H1 (cell line): Measurements from ENCODE around the gene MMP20. TPM values are rescaled to one million over a fixed set of nuclear protein-coding genes. Genes with fewer than 3 reads are reported as not detected.

ENCODE experiments used
- CTCF ChIA-PET: fragments of 300-600 bp; sonication (Branson Sonifier 250); formaldehyde crosslinking; loops from one replicate; lab custom pipeline; 2021; ENCODE audit not compliant: partially characterized antibody; lab: Charles Lee
- POLR2A ChIA-PET: fragments of 300-600 bp; sonication (Branson Sonifier 250); formaldehyde crosslinking; loops from one replicate; lab custom pipeline; 2021; ENCODE audit warnings: inconsistent platforms; ENCODE audit not compliant: partially characterized antibody; lab: Charles Lee
- DNase-seq, 2 experiments: peaks; one replicate each; pipeline versions ENCODE4 v3.0.0 to v3.0.0-alpha.2; 2010 to 2022; ENCODE audit warnings: low spot score in 2 of 2, low read depth in 1 of 2, mixed read lengths in 1 of 2
- FAIRE-seq: peaks from 2 replicates; lab custom pipeline; 2011; peaks lifted over from hg19 to GRCh38; lab: Jason Lieb, UNC
- H2AFZ ChIP-seq: 2 replicates; pipeline ENCODE4 v1.8.1; 2012; ENCODE audit warnings: low read length, inconsistent platforms
- H2AK5ac ChIP-seq: 2 replicates; pipeline ENCODE4 v1.6.1; 2013; ENCODE audit warnings: low read depth, low read length
- H2BK120ac ChIP-seq: replicated peaks from 2 replicates; pipeline ENCODE3; 2013; ENCODE audit warnings: low read depth, low read length, inconsistent platforms
- H2BK12ac ChIP-seq: 2 replicates; pipeline ENCODE4 v1.6.1; 2013; ENCODE audit warnings: low read depth, low read length
- H2BK15ac ChIP-seq: 2 replicates; pipeline ENCODE4 v1.6.1; 2013; ENCODE audit warnings: low read length
- H2BK20ac ChIP-seq: 2 replicates; pipeline ENCODE4 v1.6.1; 2013; ENCODE audit warnings: low read length
- H2BK5ac ChIP-seq: 2 replicates; pipeline ENCODE4 v1.6.1; 2013; ENCODE audit warnings: low read depth, low read length
- H3K14ac ChIP-seq: 2 replicates; pipeline ENCODE4 v1.6.1; 2013; ENCODE audit warnings: inconsistent platforms; ENCODE audit not compliant: insufficient read length
- H3K18ac ChIP-seq: 2 replicates; pipeline ENCODE4 v1.6.1; 2013; ENCODE audit warnings: low read length; ENCODE audit errors: extremely low read depth
- H3K23ac ChIP-seq: 2 replicates; pipeline ENCODE4 v1.6.1; 2013; ENCODE audit warnings: inconsistent platforms; ENCODE audit not compliant: insufficient read length
- H3K23me2 ChIP-seq: 2 replicates; pipeline ENCODE4 v1.6.1; 2013; ENCODE audit warnings: low read depth, low read length
- H3K27ac ChIP-seq: 2 replicates; pipeline ENCODE4 v1.6.1; 2011; ENCODE audit warnings: low read depth, low read length, inconsistent platforms
- H3K27me3 ChIP-seq, 4 experiments: replicated peaks in 1 of 4; 1 replicate in 1 of 4; 2 replicates in 3 of 4; pipeline versions ENCODE4 v1.6.1 to v1.8.1; 2011 to 2013; ENCODE audit warnings: low read length in 3 of 4, mild to moderate bottlenecking in 3 of 4, inconsistent platforms in 2 of 4, mixed read lengths in 2 of 4, moderate library complexity in 1 of 4; ENCODE audit not compliant: control insufficient read depth in 3 of 4, insufficient read depth in 3 of 4; ENCODE audit errors: extremely low read depth in 1 of 4
- H3K36me3 ChIP-seq, 4 experiments: 2 replicates each; pipeline versions ENCODE4 v1.6.1 to v1.8.1; 2011 to 2013; ENCODE audit warnings: mild to moderate bottlenecking in 4 of 4, low read length in 3 of 4, moderate library complexity in 2 of 4, control low read depth in 1 of 4, inconsistent platforms in 1 of 4; ENCODE audit not compliant: insufficient read depth in 4 of 4, control insufficient read depth in 2 of 4
- H3K4ac ChIP-seq: replicated peaks from 2 replicates; pipeline ENCODE3; 2013; ENCODE audit warnings: low read length, low read depth, mixed read lengths, inconsistent platforms; ENCODE audit not compliant: insufficient read length
- H3K4me1 ChIP-seq, 4 experiments: replicated peaks in 1 of 4; 1 replicate in 1 of 4; 2 replicates in 3 of 4; pipeline versions ENCODE4 v1.6.1 to v1.8.1; 2011 to 2013; ENCODE audit warnings: low read length in 3 of 4, inconsistent platforms in 2 of 4, mixed read lengths in 1 of 4; ENCODE audit not compliant: insufficient read depth in 4 of 4, control insufficient read depth in 3 of 4
- H3K4me2 ChIP-seq, 2 experiments: 2 replicates each; pipeline versions ENCODE4 v1.6.1 to v1.8.1; 2011 to 2013; ENCODE audit warnings: low read depth in 2 of 2, low read length in 2 of 2, control low read depth in 1 of 2, inconsistent platforms in 1 of 2, mild to moderate bottlenecking in 1 of 2; ENCODE audit not compliant: insufficient read depth in 1 of 2
- H3K4me3 ChIP-seq, 4 experiments: fragments of 200-600, 300-600 bp in 1 of 4; sonication (generic), shearing (Covaris generic), sonication (Bioruptor Twin) in 1 of 4; 2 replicates each; pipeline versions ENCODE4 v1.5.1 to v1.8.1; 2011 to 2016; ENCODE audit warnings: low read length in 4 of 4, low read depth in 3 of 4, control low read depth in 2 of 4, inconsistent platforms in 2 of 4, mild to moderate bottlenecking in 2 of 4, mixed read lengths in 1 of 4, moderate library complexity in 1 of 4; ENCODE audit not compliant: insufficient read depth in 2 of 4; ENCODE audit errors: extremely low read depth in 1 of 4
- H3K56ac ChIP-seq: replicated peaks from 2 replicates; pipeline ENCODE3; 2013; ENCODE audit warnings: low read depth, mild to moderate bottlenecking, mixed read lengths, low read length, inconsistent platforms; ENCODE audit not compliant: insufficient read length
- H3K79me1 ChIP-seq: 2 replicates; pipeline ENCODE4 v1.6.1; 2013; ENCODE audit warnings: low read depth, low read length, control low read depth
- H3K79me2 ChIP-seq, 2 experiments: 2 replicates each; pipeline versions ENCODE4 v1.6.1 to v1.8.1; 2012 to 2013; ENCODE audit warnings: low read length in 2 of 2, mild to moderate bottlenecking in 2 of 2, inconsistent platforms in 1 of 2; ENCODE audit not compliant: insufficient read depth in 2 of 2, control insufficient read depth in 1 of 2
- H3K9ac ChIP-seq, 4 experiments: replicated peaks in 1 of 4; 1 replicate in 1 of 4; 2 replicates in 3 of 4; pipeline versions ENCODE4 v1.6.1 to v1.8.1; 2011 to 2013; ENCODE audit warnings: low read depth in 3 of 4, low read length in 3 of 4, control low read depth in 2 of 4, mild to moderate bottlenecking in 2 of 4, moderate library complexity in 2 of 4, inconsistent platforms in 1 of 4; ENCODE audit errors: extremely low read depth in 1 of 4
- H3K9me3 ChIP-seq, 2 experiments: 2 replicates each; pipeline versions ENCODE4 v1.6.1 to v1.8.1; 2012 to 2013; ENCODE audit warnings: mild to moderate bottlenecking in 2 of 2, moderate library complexity in 2 of 2, control low read depth in 1 of 2, inconsistent platforms in 1 of 2, low read depth in 1 of 2, low read length in 1 of 2, mixed read lengths in 1 of 2; ENCODE audit not compliant: insufficient read depth in 2 of 2
- H4K20me1 ChIP-seq, 2 experiments: replicated peaks in 1 of 2; 2 replicates each; pipeline versions ENCODE3 to v1.8.1; 2011 to 2013; ENCODE audit warnings: inconsistent platforms in 2 of 2, low read length in 2 of 2, mild to moderate bottlenecking in 1 of 2; ENCODE audit not compliant: insufficient read depth in 2 of 2, control insufficient read depth in 1 of 2
- H4K5ac ChIP-seq: 2 replicates; pipeline ENCODE4 v1.6.1; 2013; ENCODE audit warnings: low read length, low read depth, mixed read lengths, inconsistent platforms; ENCODE audit not compliant: insufficient read length
- H4K8ac ChIP-seq: 2 replicates; pipeline ENCODE4 v1.8.0; 2013; ENCODE audit warnings: mild to moderate bottlenecking, moderate library complexity, low read length, inconsistent platforms; ENCODE audit not compliant: insufficient read depth; ENCODE audit errors: extremely low read depth
- H4K91ac ChIP-seq: replicated peaks from 2 replicates; pipeline ENCODE3; 2013; ENCODE audit warnings: low read length, mixed read lengths, inconsistent platforms; ENCODE audit not compliant: insufficient read length
- BACH1 ChIP-seq: IDR thresholded peaks from 2 replicates; pipeline ENCODE4 v1.6.1; 2012; ENCODE audit warnings: low read length, improper control_type of control experiment
- CBX5 ChIP-seq: fragments of 300-800, 300-1000 bp; sonication (generic); IDR thresholded peaks from 2 replicates; pipeline ENCODE4 v1.7.1; 2016; ENCODE audit warnings: antibody characterized with exemption, low read length, low read depth
- EGR1 ChIP-seq: IDR thresholded peaks from 2 replicates; pipeline ENCODE4 v1.6.1; 2011; ENCODE audit warnings: low read depth, low read length, borderline replicate concordance
- EP300 ChIP-seq, 2 experiments: IDR thresholded peaks; 1 replicate in 1 of 2; 2 replicates in 1 of 2; pipeline ENCODE4 v1.6.1; 2011 to 2012; ENCODE audit warnings: low read depth in 2 of 2, low read length in 2 of 2, mild to moderate bottlenecking in 2 of 2, borderline replicate concordance in 1 of 2, inconsistent platforms in 1 of 2, moderate library complexity in 1 of 2
- EZH2 ChIP-seq: fragments of 200-600 bp; sonication (generic); IDR thresholded peaks from 2 replicates; pipeline ENCODE4 v1.7.1; 2012; ENCODE audit warnings: low read depth, mild to moderate bottlenecking, moderate library complexity, low read length, inconsistent platforms; ENCODE audit not compliant: severe bottlenecking
- MAFK ChIP-seq: IDR thresholded peaks from 2 replicates; pipeline ENCODE4 v1.6.1; 2012; ENCODE audit warnings: low read depth, mild to moderate bottlenecking, improper control_type of control experiment, low read length
- NANOG ChIP-seq: IDR thresholded peaks from 2 replicates; pipeline ENCODE4 v1.6.1; 2011; ENCODE audit warnings: low read length, low read depth, mild to moderate bottlenecking, inconsistent platforms; ENCODE audit not compliant: insufficient read depth, poor library complexity, severe bottlenecking
- SIX5 ChIP-seq: IDR thresholded peaks from 2 replicates; pipeline ENCODE4 v1.6.1; 2011; ENCODE audit warnings: mild to moderate bottlenecking, low read depth, low read length
- SP2 ChIP-seq: IDR thresholded peaks from 2 replicates; pipeline ENCODE4 v1.6.1; 2012; ENCODE audit warnings: mild to moderate bottlenecking, low read length, inconsistent platforms
- TBP ChIP-seq: IDR thresholded peaks from 2 replicates; pipeline ENCODE4 v1.6.1; 2011; ENCODE audit warnings: low read depth, low read length, improper control_type of control experiment
- YY1 ChIP-seq: IDR thresholded peaks from 2 replicates; pipeline ENCODE4 v1.6.1; 2011; ENCODE audit warnings: low read depth, mild to moderate bottlenecking, low read length
- ZNF274 ChIP-seq: IDR thresholded peaks from 2 replicates; pipeline ENCODE4 v1.7.0; 2012; ENCODE audit warnings: low read length, borderline replicate concordance; ENCODE audit errors: extremely low read depth
- WGBS, 2 experiments: shearing (Covaris generic) in 1 of 2; methylation state at CpG; one replicate each; pipeline versions ENCODE4 v1.1.6 to v1.1.7; 2013 to 2015; ENCODE audit warnings: low lambda C conversion rate in 2 of 2, mixed read lengths in 2 of 2, inconsistent platforms in 1 of 2, low coverage in 1 of 2, missing lambda C conversion rate in 1 of 2; ENCODE audit not compliant: insufficient replicate concordance in 2 of 2, insufficient coverage in 1 of 2, insufficient read length in 1 of 2; ENCODE audit errors: extremely low coverage in 1 of 2, missing lambda C conversion rate in 1 of 2; 5-methylcytosine and 5-hydroxymethylcytosine counted together
- polyA plus RNA-seq, 7 experiments: library from polyadenylated mRNA; depleted of rRNA in 3 of 7; stranded (reverse) in 5 of 7; unstranded in 2 of 7; fragments of >200 nt in 5 of 7; fragments of 200-250 nt in 2 of 7; gene quantifications; 1 replicate in 5 of 7; 2 replicates in 1 of 7; 4 replicates in 1 of 7; pipeline versions ENCODE4 v1.2.1 to v1.2.3, GENCODE V29; 2011 to 2013; ENCODE audit warnings: missing spikeins in 2 of 7, mixed read lengths in 2 of 7
- total RNA-seq: library from RNA; stranded (reverse); fragmentation: NEBNext Ultra II Directional; extraction: Animal tissue kit (Norgen Biotek cat#: 25700); gene quantifications from 2 replicates; pipeline ENCODE4 v1.2.1, GENCODE V29; 2021
- TF ChIP-seq, protein P1 (sequence below): IDR thresholded peaks from 2 replicates; pipeline ENCODE4 v1.6.1; 2011; ENCODE audit warnings: low read length, improper control_type of control experiment

MMP20 gene
- total and polyA plus RNA-seq, 2 of the 8 experiments (the other 6 are each of a cell fraction or from before 2014, with no cell fraction given): not detected

DNA sequence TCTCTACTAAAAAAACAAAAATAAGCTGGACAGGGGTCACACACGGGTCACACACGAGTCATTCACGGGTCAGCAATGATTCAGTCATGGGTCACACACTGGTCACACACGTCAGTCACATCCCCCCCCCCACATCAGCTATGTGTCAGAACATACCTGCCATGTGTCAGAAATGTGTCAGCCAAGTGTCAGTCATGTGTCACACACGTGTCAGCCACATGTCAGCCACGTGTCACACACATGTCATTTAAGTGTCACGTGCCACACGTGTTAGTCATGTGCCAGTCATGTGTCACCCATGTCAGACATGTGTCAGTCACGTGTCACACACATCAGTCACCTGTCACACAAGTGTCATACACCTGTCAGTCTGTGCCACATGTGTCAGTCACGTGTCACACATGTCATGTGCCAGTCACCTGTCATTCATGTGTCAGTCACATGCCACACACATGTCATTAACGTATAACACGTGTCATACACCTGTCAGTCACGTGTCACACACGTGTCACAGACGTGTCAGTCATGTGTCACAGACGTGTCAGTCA is 28.7 kb upstream of the MMP20 start:
- Histone ChIP-seq H3K23me2 (no peaks in the 10 kb centered on the region), H3K14ac (no peak overlapping the region), H2AFZ (no peak overlapping the region), H4K5ac (no peak overlapping the region), H2BK120ac (no peak overlapping the region), H3K4ac (no peak overlapping the region), H4K20me1 (no peaks in the 10 kb centered on the region), H3K36me3 (peaks cover 0 to 3% (median 0%) of the 10 kb centered on the region in 4 experiments; a peak in 2 of 8 replicates), H3K18ac (no peak overlapping the region), H2BK15ac (no peak overlapping the region), H3K27me3 (no peaks in the 10 kb centered on the region), H4K91ac (no peak overlapping the region), H3K4me2 (no peak overlapping the region), H3K27ac (no peak overlapping the region), H2BK12ac (no peak overlapping the region), H3K79me2 (no peaks in the 10 kb centered on the region), H2BK20ac (no peak overlapping the region), H2AK5ac (no peak overlapping the region), H3K9ac (no peak overlapping the region), H4K8ac (no peak overlapping the region), H3K9me3 (peaks cover 5% of the 10 kb centered on the region in 2 experiments; a peak in 2 of 4 replicates), H3K79me1 (no peaks in the 10 kb centered on the region), H3K4me3 (no peak overlapping the region), H3K23ac (no peak overlapping the region), H3K56ac (no peak overlapping the region), H3K4me1 (no peaks in the 10 kb centered on the region), H2BK5ac (no peak overlapping the region)
- no peak for FAIRE-seq
- POLR2A ChIA-PET: no interaction called here
- 90% methylated on average over 15 of the region's 16 CpGs; no CpG with 5 or more reads in 1 of the 2 experiments for WGBS, 2 experiments
- DNase-seq: no peak
- CTCF ChIA-PET: interaction anchor here (0.9 to 1.5 kb wide), 4 partner anchors 10 to 646 kb away, joined by 3 to 7 read pairs (median 4); no protein-coding TSS in a partner anchor
- TF ChIP-seq EP300 (IDR thresholded peaks at IDR 0.05; ENCODE audit: borderline replicate concordance in 1 of 2, low read depth in 2 of 2, low read length in 2 of 2): no peak
- TF ChIP-seq EZH2: no peak
- TF ChIP-seq NANOG: no peak
- no peak for TF ChIP-seq YY1
- TF ChIP-seq ZNF274: no peak
- TF ChIP-seq CBX5: no peak
- TF ChIP-seq BACH1: no peak
- TF ChIP-seq, protein P1, sequence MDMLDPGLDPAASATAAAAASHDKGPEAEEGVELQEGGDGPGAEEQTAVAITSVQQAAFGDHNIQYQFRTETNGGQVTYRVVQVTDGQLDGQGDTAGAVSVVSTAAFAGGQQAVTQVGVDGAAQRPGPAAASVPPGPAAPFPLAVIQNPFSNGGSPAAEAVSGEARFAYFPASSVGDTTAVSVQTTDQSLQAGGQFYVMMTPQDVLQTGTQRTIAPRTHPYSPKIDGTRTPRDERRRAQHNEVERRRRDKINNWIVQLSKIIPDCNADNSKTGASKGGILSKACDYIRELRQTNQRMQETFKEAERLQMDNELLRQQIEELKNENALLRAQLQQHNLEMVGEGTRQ: no peak
- TF ChIP-seq SP2: no peak
- TF ChIP-seq SIX5: no peak
- TF ChIP-seq TBP: no peak
- no peak for TF ChIP-seq MAFK
- no peak for TF ChIP-seq EGR1
